Lung (tissue), 12 donors: ENCODE data around the gene ZNF638. TPM values are rescaled to one million over a fixed set of nuclear protein-coding genes. Genes with fewer than 3 reads are reported as not detected.

Experiments used
- ATAC-seq: fragments of 200-7000 bp; cut with Tn5 transposase; one replicate; pipeline ENCODE4 v1.9.1; 2020; ENCODE audit warnings: moderate number of reproducible peaks; ENCODE audit not compliant: insufficient read depth, low FRiP score
- DNase-seq, 3 donors: peaks; one replicate each; pipeline ENCODE4 v3.0.0-alpha.2; 2013 to 2017
- H3K27ac ChIP-seq, 2 donors: one replicate each; pipeline ENCODE4 v1.5.1; 2013; ENCODE audit warnings: mild to moderate bottlenecking in 2 of 2, moderate library complexity in 2 of 2, control low read depth in 1 of 2, inconsistent platforms in 1 of 2, low read depth in 1 of 2, low read length in 1 of 2
- H3K27me3 ChIP-seq, 3 donors: one replicate each; pipeline ENCODE4 v1.5.1; 2013; ENCODE audit warnings: low read length in 2 of 3; ENCODE audit not compliant: control insufficient read depth in 3 of 3, insufficient read depth in 3 of 3
- H3K36me3 ChIP-seq, 4 donors: one replicate each; pipeline ENCODE4 v1.5.1; 2013; ENCODE audit warnings: low read length in 4 of 4, mild to moderate bottlenecking in 1 of 4, moderate library complexity in 1 of 4; ENCODE audit not compliant: control insufficient read depth in 4 of 4, insufficient read depth in 4 of 4
- H3K4me1 ChIP-seq, 5 donors: one replicate each; pipeline ENCODE4 v1.5.1; 2013; ENCODE audit warnings: low read length in 5 of 5, mild to moderate bottlenecking in 2 of 5, moderate library complexity in 1 of 5; ENCODE audit not compliant: control insufficient read depth in 5 of 5, insufficient read depth in 5 of 5
- H3K4me3 ChIP-seq: one replicate; pipeline ENCODE4 v1.5.1; 2013; ENCODE audit warnings: mild to moderate bottlenecking, control low read depth, moderate library complexity
- H3K9ac ChIP-seq, 2 donors: one replicate each; pipeline ENCODE4 v1.5.1; 2013; ENCODE audit warnings: low read length in 2 of 2, control low read depth in 1 of 2; ENCODE audit not compliant: insufficient read depth in 1 of 2
- H3K9me3 ChIP-seq, 4 donors: one replicate each; pipeline ENCODE4 v1.5.1; 2013; ENCODE audit warnings: low read length in 3 of 4, mild to moderate bottlenecking in 1 of 4, moderate library complexity in 1 of 4; ENCODE audit not compliant: control insufficient read depth in 4 of 4, insufficient read depth in 3 of 4
- WGBS, 2 donors: extraction: QIAGEN DNeasy Blood & Tissue Kit; methylation state at CpG; one replicate each; pipeline ENCODE4 v1.1.7; 2013; 5-methylcytosine and 5-hydroxymethylcytosine counted together
- polyA plus RNA-seq, 2 donors: library from polyadenylated mRNA; stranded (reverse); fragments of 200-250 nt; gene quantifications; one replicate each; pipeline ENCODE4 v1.2.1, GENCODE V29; 2013
- total RNA-seq, 2 donors: library from RNA; depleted of rRNA in 1 of 2; stranded (reverse); fragments of >200 nt in 1 of 2; gene quantifications; one replicate each; pipeline ENCODE4 v1.2.1, GENCODE V29; 2014 to 2021
- TF ChIP-seq, protein P1 (sequence below): IDR thresholded peaks from 2 replicates; pipeline ENCODE4 v1.5.1; 2012; ENCODE audit warnings: mild to moderate bottlenecking; ENCODE audit errors: control extremely low read depth, extremely low read depth
- donor health status: control.
- donor health status: control.
- donor health status: Bipolar disorder and iron deficiency.
- donor health status: healthy.
- donor health status: DM: yes; HTN: yes; CAD: no.

Gene ZNF638
- total and polyA plus RNA-seq, 4 donors = 45.1 to 371 (median 105) TPM

DNA sequence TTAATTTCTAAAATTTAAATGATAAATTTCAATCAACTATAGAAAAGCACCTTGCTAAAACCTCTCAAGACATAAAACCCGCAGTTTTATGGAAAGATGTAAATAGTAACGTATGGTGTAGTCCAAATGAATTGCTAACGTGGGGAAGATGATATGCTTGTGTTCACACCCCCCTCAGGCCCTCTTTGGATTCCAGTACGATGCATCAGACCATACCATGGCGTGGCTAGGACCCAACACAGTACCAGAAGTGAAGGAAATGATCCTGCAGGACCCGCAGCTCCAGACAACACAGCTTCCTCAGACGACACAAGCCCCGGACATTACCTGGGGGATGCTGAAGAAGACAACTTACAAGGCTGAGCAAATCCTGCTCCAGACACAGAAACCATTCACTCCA, 61.6 kb downstream of the ZNF638 start:
- H3K27ac ChIP-seq = no peak overlapping the region
- no peak overlapping the region for H3K9ac ChIP-seq
- no peaks in the 10 kb centered on the region for H3K27me3 ChIP-seq
- no peaks in the 10 kb centered on the region for H3K4me1 ChIP-seq
- H3K36me3 ChIP-seq = peaks cover 31 to 65% (median 54%) of the 10 kb centered on the region in 4 donors
- no peak for DNase-seq
- no peak overlapping the region for H3K4me3 ChIP-seq
- TF ChIP-seq, protein P1, sequence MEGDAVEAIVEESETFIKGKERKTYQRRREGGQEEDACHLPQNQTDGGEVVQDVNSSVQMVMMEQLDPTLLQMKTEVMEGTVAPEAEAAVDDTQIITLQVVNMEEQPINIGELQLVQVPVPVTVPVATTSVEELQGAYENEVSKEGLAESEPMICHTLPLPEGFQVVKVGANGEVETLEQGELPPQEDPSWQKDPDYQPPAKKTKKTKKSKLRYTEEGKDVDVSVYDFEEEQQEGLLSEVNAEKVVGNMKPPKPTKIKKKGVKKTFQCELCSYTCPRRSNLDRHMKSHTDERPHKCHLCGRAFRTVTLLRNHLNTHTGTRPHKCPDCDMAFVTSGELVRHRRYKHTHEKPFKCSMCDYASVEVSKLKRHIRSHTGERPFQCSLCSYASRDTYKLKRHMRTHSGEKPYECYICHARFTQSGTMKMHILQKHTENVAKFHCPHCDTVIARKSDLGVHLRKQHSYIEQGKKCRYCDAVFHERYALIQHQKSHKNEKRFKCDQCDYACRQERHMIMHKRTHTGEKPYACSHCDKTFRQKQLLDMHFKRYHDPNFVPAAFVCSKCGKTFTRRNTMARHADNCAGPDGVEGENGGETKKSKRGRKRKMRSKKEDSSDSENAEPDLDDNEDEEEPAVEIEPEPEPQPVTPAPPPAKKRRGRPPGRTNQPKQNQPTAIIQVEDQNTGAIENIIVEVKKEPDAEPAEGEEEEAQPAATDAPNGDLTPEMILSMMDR = no peak
- WGBS, 2 donors = 97% methylated on average over 8 of the region's 8 CpGs
- ATAC-seq = no peak
- H3K9me3 ChIP-seq = no peaks in the 10 kb centered on the region

DNA sequence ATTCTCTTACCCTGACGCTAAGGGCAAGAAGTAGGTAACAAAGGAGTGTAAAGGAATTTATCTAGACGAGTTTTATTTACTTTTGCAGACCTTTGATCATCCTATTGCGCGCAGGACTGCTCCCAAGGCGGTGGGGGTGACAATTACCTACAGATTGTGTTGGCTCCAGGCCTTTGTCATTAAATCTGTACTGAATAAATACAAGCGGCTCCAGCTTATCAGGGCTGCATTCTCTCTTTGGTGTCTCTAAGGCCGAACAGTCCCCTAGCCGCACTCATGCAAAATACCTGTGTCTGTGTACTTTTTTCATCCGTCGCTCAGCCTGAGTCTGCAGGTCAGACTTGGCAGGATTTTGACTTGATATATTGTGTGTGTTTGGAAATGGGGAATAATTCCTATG, 63.9 kb downstream of the ZNF638 start:
- no peak overlapping the region for H3K4me3 ChIP-seq
- ATAC-seq (no peak), DNase-seq (no peak)
- H3K4me1 ChIP-seq = no peaks in the 10 kb centered on the region
- TF ChIP-seq, protein P1 = no peak
- no peak overlapping the region for H3K9ac ChIP-seq
- no peaks in the 10 kb centered on the region for H3K27me3 ChIP-seq
- peaks cover 21 to 61% (median 38%) of the 10 kb centered on the region in 4 donors for H3K36me3 ChIP-seq
- WGBS, 2 donors = 92 to 96% methylated on average over 10 of the region's 10 CpGs
- no peaks in the 10 kb centered on the region for H3K9me3 ChIP-seq
- H3K27ac ChIP-seq = no peak overlapping the region

DNA sequence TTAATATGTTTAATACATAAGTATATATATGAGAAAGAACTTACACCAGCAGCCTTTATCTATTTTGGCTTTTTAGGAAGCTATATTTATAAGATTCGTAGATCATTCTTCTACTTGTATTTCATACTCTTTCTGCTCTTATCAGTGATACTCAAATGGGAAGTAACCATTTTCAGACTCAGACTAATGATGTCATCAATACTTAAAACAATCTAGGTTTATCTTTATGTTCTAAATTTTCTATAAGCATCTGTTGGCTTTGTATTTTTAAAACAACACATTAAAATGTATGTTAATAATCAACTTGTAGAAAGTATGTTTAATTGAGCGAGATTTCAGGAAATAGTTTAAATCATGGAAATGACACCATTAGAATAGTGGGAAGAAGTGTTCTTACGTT, 70.8 kb downstream of the ZNF638 start:
- ATAC-seq (no peak), DNase-seq (no peak)
- H3K27me3 ChIP-seq = no peaks in the 10 kb centered on the region
- no peaks in the 10 kb centered on the region for H3K9me3 ChIP-seq
- H3K4me3 ChIP-seq = no peak overlapping the region
- H3K9ac ChIP-seq = no peak overlapping the region
- TF ChIP-seq, protein P1 = no peak
- H3K36me3 ChIP-seq = peaks cover 7 to 55% (median 27%) of the 10 kb centered on the region in 4 donors
- 94 to 96% methylated on average over 3 of the region's 3 CpGs for WGBS, 2 donors
- H3K27ac ChIP-seq = no peak overlapping the region
- no peaks in the 10 kb centered on the region for H3K4me1 ChIP-seq

DNA sequence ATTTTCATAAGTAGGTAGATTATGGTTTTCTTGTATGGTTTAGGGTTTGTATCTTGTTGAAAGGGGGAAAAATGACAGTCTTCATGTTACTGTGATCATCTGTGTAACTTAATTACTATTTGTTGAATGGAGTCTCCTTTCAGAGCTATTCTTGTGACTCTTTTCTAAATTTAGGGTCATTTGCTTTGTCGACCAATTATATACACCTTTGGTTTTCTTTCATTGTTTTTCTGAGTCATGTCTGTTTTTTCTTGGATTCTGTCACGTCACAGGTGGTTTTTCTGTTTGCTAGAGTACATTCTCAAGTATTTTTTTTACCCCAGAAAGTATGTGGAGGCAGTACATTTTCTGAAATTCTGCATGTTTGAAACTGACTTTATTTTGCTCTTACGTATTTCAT, 78.0 kb downstream of the ZNF638 start:
- H3K4me1 ChIP-seq = peaks cover 0 to 2% (median 0%) of the 10 kb centered on the region in 5 donors
- TF ChIP-seq, protein P1 = no peak
- 92 to 94% methylated on average over 3 of the region's 3 CpGs for WGBS, 2 donors
- H3K27me3 ChIP-seq = no peaks in the 10 kb centered on the region
- peaks cover 5 to 39% (median 17%) of the 10 kb centered on the region in 4 donors for H3K36me3 ChIP-seq
- H3K4me3 ChIP-seq = no peak overlapping the region
- H3K27ac ChIP-seq = no peak overlapping the region
- H3K9ac ChIP-seq = no peak overlapping the region
- H3K9me3 ChIP-seq = no peaks in the 10 kb centered on the region
- DNase-seq (no peak), ATAC-seq (no peak)
